ENCODE results near the gene BICD1.
A peak's percentile ranks its signal among the peaks of the same experiment; 100 is the strongest.

The BICD1 gene

DNA sequence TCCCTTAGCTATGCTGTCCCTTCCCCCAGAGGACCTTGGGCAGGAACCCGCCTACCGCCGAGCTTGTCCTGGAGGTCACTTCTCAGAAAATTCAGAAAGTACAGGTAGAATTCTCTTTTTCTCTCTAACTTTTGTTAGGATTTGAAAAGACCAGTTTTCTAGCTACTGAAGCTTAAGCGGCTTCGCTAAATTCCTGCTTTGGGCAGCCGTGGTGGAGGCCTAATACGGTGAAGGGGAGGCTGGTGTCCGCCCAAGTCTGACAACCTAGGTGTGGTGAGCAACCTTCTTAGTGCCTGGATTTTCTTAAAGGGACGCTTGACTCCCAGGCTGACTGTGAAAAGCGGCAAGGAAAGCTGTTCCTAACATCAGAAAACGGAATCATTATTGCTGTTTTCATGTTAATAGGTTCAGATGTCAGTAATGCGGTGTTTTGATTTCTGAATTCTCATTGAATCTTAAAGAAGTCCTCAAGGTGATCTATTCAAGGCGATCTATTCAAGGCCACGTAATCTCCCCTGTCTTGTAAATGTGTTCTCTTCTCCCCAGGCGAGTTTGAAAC, 293.5 kb downstream of the BICD1 start:
- DNase-seq (ENCODE audit: low spot score), result peak; percentile 62
- no peak for TF ChIP-seq CTCF (conservative IDR thresholded peaks at IDR 0.05; ENCODE audit: low read depth)
- ChIA-PET CTCF (no interaction called here), POLR2A (ENCODE audit: low non-redundant PET) (interaction anchor here (0.9 kb wide), 1 partner anchor 22 kb away, joined by 5 read pairs; no protein-coding TSS in a partner anchor)
- H3K27ac ChIP-seq, result peak overlapping the region; percentile 96

GRCh38 chr12:32400866-32401265, 294.2 kb downstream of the BICD1 start:
- DNase-seq (ENCODE audit: low spot score), result no peak
- ChIA-PET CTCF (interaction anchor here (0.6 kb wide), 1 partner anchor 1224 kb away, joined by 4 read pairs; no protein-coding TSS in a partner anchor), POLR2A (ENCODE audit: low non-redundant PET) (interaction anchor here (0.9 kb wide), 1 partner anchor 22 kb away, joined by 5 read pairs; no protein-coding TSS in a partner anchor)
- H3K27ac ChIP-seq, result peak overlapping the region; percentile 63
- TF ChIP-seq CTCF (conservative IDR thresholded peaks at IDR 0.05; ENCODE audit: low read depth), result no peak

DNA sequence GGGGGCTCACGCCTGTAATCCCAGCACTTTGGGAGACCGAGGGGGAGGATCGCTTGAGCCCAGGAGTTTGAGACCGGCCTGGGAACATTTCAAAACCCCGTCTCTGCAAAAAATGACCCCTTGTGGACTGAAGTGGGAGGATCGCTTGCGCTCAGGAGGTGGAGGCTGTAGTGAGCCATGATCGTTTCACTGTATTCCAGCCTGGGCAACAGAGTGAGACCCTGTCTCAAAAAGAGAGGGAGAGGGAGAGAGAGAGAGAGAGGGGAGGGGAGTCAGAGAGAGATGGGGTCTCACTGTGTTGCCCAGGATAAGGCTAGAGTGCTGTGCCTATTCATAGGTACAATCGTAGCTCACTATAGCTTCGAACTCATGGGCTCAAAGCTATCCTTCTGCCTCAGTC, 295.5 kb downstream of the BICD1 start:
- POLR2A ChIA-PET (ENCODE audit: low non-redundant PET), result no interaction called here
- CTCF ChIA-PET, result interaction anchor here (0.6 to 0.7 kb wide), 2 partner anchors 13 to 92 kb away, joined by 3 to 4 read pairs; no protein-coding TSS in a partner anchor
- H3K27ac ChIP-seq, result peak overlapping the region; percentile 63
- DNase-seq (ENCODE audit: low spot score), result no peak
- TF ChIP-seq CTCF (conservative IDR thresholded peaks at IDR 0.05; ENCODE audit: low read depth), result no peak

DNA sequence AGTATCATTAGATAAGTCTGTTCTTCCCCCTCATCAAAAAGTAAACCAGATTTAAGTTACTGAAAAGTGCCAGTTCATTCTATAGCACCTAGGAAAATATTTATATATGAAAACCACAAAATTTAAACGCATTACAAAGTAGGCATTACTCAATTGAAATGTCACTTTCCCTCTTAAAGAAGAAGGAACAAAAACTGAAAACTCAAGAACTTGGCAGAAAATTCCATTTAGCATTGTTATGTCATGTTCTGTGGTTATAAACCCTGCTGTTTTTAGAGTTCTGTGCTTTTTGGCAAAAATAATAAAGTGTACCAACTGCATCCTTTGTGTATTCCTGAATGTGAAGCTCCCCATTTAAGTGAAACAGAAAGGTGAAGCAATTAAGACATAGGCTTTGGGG, 296.3 kb downstream of the BICD1 start:
- ChIA-PET POLR2A (ENCODE audit: low non-redundant PET) (no interaction called here), CTCF (interaction anchor here (0.6 to 0.7 kb wide), 2 partner anchors 81 to 714 kb away, joined by 3 read pairs; no protein-coding TSS in a partner anchor)
- no peak for TF ChIP-seq CTCF (conservative IDR thresholded peaks at IDR 0.05; ENCODE audit: low read depth)
- H3K27ac ChIP-seq, result no peak overlapping the region
- no peak for DNase-seq (ENCODE audit: low spot score)

GRCh38 chr12:32407795-32408194, 301.1 kb downstream of the BICD1 start:
- DNase-seq (ENCODE audit: low spot score), result no peak
- no peak for TF ChIP-seq CTCF (conservative IDR thresholded peaks at IDR 0.05; ENCODE audit: low read depth)
- no peak overlapping the region for H3K27ac ChIP-seq
- ChIA-PET CTCF (interaction anchor here (0.7 to 0.9 kb wide), 2 partner anchors 30 to 63 kb away, joined by 3 read pairs; no protein-coding TSS in a partner anchor), POLR2A (ENCODE audit: low non-redundant PET) (no interaction called here)

DNA sequence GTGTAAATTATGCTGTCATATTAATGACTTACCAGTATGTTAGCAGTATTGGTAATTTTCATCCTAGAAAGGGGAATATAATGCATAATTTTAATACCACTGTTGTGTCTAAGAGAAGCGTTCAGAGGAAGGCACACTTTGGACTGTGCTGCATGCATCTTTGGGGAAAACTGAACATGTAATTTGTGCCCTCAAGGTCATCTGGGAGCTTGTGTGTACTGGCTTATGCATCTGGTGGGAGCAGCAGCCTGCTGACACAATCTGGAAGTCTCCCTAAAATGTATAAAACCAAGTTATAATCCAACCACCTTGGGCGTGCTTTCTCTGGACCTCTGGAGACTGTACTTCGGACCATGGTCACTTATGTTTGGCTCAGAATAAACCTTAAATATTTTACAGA, 306.8 kb downstream of the BICD1 start:
- POLR2A ChIA-PET (ENCODE audit: low non-redundant PET), result no interaction called here
- CTCF ChIA-PET, result no interaction called here
- H3K27ac ChIP-seq, result no peak overlapping the region
- no peak for DNase-seq (ENCODE audit: low spot score)
- no peak for TF ChIP-seq CTCF (conservative IDR thresholded peaks at IDR 0.05; ENCODE audit: low read depth)
